Retinal pigment epithelial cell (primary cell): ENCODE data around the gene MRS2.

Experiments used
- DNase-seq: peaks from one replicate; pipeline ENCODE4 v3.0.0-alpha.2; 2010; ENCODE audit warnings: low read depth
- H3K4me3 ChIP-seq: 2 replicates; pipeline ENCODE4 v1.5.1; 2011; ENCODE audit warnings: mild to moderate bottlenecking, low read length, control low read depth, moderate library complexity
- TF ChIP-seq, protein P1 (sequence below): conservative IDR thresholded peaks from 2 replicates; pipeline ENCODE4 v1.5.1; 2011; ENCODE audit warnings: low read depth, low read length, control low read depth, inconsistent platforms

MRS2 gene, protein sequence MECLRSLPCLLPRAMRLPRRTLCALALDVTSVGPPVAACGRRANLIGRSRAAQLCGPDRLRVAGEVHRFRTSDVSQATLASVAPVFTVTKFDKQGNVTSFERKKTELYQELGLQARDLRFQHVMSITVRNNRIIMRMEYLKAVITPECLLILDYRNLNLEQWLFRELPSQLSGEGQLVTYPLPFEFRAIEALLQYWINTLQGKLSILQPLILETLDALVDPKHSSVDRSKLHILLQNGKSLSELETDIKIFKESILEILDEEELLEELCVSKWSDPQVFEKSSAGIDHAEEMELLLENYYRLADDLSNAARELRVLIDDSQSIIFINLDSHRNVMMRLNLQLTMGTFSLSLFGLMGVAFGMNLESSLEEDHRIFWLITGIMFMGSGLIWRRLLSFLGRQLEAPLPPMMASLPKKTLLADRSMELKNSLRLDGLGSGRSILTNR

DNA sequence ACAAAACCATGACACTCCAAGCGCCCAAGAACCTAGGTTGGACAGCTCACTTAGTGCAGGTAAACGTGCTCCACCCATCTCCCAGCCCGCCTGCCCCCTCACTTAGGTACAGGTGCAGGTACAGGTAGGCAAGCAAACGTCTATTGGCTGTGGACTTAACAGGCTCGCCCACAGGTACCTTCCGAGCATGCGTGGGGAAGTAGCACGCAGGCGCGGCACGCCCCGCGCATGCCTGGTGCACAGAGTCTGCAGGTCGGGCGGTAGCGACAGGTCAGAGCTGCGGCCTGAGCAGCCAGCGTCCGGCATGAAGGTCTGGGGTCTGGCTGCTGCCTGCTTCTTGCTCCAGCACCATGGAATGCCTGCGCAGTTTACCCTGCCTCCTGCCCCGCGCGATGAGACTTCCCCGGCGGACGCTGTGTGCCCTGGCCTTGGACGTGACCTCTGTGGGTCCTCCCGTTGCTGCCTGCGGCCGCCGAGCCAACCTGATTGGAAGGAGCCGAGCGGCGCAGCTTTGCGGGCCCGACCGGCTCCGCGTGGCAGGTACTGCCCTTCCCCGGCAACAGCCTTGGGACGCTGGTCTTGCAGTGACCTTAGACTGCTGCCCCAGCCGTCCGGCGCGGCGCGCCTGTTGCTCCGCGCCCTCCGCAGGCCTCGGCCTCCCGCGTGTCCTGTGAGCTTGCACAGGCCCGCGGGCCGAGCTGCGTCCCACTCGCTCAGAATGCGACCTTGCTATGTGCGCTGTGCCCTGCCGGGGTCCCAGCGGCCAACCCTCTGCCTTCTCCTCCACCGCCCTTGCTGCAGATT lies at the start of gene MRS2:
TSS of gene MRS2 (plus strand) at position 240 of the 804 bp plus-strand sequence. CDS start at position 351, 111 bp downstream.
- TF ChIP-seq, protein P1, sequence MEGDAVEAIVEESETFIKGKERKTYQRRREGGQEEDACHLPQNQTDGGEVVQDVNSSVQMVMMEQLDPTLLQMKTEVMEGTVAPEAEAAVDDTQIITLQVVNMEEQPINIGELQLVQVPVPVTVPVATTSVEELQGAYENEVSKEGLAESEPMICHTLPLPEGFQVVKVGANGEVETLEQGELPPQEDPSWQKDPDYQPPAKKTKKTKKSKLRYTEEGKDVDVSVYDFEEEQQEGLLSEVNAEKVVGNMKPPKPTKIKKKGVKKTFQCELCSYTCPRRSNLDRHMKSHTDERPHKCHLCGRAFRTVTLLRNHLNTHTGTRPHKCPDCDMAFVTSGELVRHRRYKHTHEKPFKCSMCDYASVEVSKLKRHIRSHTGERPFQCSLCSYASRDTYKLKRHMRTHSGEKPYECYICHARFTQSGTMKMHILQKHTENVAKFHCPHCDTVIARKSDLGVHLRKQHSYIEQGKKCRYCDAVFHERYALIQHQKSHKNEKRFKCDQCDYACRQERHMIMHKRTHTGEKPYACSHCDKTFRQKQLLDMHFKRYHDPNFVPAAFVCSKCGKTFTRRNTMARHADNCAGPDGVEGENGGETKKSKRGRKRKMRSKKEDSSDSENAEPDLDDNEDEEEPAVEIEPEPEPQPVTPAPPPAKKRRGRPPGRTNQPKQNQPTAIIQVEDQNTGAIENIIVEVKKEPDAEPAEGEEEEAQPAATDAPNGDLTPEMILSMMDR: no peak
- DNase-seq: peak; percentile 42
- peak within 1 kb of the TSS; percentile 95 for H3K4me3 ChIP-seq

DNA sequence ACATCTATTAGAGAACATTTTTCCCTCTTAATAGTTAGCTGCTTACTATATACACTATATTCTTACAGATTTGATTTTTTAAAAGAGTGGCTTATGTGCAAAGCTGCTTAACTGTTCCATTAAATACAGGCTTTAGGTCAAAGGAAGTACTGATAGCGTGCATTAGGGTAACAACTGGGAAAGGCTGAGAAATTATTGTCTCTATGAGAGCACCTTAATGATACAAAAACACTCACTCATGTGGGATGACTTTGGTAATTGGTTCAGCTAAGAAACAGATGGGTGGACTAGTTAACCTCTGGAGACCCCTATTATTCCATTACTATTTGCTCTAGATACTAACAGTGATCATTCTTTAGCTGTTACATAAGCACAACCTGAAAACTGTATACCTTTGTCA lies 48.9 kb upstream of the MRS2 start:
- TF ChIP-seq, protein P1: no peak

DNA sequence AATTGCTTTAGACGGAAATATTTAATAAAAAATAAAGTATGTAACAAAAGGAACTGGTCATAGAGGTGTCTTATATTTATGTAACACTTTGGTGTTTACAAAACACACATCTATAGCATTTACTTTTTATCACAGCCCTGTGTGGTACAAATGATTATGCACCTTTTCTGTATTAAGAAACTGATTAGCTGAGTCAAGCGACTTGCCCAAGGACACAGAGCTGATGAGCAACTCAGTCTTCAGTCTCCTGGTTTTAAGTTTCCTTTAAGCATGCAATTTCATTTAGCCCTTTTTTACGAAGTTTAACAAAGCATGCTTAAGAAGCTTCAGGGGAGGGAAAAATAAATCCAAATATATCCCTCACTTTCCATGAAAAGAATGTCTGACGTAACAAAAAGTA lies 47.3 kb upstream of the MRS2 start:
- no peak for DNase-seq
- TF ChIP-seq, protein P1: no peak
- H3K4me3 ChIP-seq: no peak overlapping the region

More for the DNA sequence above, 48.9 kb upstream of the MRS2 start:
- DNase-seq: no peak
- no peak overlapping the region for H3K4me3 ChIP-seq

DNA sequence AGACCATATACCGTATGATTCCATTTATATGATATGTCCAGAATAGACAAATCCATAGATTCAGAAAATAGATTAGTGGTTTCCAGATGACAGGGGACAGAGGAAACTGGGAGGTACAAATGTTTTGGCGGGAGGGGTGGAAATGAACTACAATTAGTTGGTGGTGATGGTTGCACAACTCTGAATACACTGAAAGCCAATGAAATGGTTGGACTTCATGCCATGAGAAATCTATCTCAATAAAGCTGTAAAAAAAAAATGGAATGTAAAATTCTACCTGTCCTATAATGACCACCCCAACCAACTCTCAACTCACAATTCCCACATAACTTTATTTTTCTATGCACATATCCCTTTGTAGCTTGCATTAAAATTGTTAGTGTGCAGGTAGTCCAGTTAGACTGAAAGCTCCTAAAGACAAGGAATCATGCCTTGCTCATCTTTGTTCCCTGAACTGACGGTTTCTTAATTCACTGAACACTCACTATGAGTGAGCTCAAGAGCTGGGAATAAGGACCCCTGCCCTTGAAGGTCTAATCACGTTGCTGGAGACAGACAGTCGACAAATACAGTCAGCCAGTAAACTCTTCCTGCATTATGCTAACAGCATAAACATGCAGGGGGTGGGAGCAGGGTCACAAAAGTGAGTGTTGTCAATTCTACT lies 46.3 kb upstream of the MRS2 start:
- TF ChIP-seq, protein P1: no peak
- no peak overlapping the region for H3K4me3 ChIP-seq
- no peak for DNase-seq

DNA sequence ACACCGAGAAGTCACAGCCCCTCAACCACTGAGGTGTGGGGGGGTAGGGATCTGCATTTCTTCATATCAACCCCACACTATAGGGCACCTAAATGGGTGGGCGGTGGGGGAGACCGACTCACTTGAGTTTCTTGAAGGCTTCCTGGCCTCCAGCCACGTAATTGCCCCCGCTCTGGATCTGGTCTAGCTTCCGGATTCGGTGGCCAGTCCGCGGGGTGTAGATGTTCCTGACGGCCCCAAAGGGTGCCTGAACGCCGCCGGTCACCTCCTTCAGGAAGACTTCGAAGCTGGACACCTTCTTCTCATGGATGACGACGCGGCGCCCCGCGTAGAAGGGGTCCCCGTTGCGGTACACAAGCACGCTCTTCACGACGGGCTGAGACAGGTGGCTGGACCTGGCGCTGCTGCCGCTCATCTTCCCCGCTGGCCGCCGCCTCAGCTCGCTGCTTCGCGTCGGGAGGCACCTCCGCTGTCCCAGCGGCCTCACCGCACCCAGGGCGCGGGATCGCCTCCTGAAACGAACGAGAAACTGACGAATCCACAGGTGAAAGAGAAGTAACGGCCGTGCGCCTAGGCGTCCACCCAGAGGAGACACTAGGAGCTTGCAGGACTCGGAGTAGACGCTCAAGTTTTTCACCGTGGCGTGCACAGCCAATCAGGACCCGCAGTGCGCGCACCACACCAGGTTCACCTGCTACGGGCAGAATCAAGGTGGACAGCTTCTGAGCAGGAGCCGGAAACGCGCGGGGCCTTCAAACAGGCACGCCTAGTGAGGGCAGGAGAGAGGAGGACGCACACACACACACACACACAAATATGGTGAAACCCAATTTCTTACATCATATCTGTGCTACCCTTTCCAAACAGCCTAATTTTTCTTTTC lies 45.2 kb upstream of the MRS2 start, which contains the start of gene DCDC2:
TSS of gene DCDC2 (minus strand) at position 724 of the 883 bp plus-strand sequence. CDS start at position 415, 309 bp downstream.
- TF ChIP-seq, protein P1: no peak
- peak within 1 kb of the TSS; percentile 62 for H3K4me3 ChIP-seq
- DNase-seq: no peak

DNA sequence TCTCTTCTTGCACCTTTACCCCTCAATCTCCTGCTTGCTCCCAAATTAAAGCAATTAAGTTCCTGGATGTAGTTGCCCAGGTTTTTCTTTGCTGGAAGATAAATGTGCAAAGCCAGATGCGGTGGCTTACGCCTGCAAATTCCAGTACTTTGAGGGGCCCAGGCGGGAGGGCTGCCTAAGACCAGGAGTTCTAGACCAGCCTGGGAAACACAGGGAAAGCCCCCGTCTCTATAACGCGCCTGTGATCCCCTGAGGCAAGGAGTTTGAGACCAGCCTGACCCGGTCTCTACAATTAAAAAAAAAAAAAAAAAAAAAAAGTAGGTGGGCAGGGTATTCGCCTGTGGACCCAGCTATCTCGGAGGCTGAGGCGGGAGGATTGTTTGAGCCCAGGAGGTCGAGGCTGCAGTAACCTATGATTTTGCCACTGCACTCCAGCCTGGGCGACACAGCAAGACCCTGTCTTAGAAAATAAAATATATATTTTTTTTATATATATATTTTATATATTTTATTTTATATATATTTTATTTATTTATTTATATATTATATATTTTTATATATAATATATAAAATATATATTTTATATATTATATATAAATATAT lies 44.4 kb upstream of the MRS2 start:
- peak overlapping the region; percentile 62 for H3K4me3 ChIP-seq
- DNase-seq: no peak
- TF ChIP-seq, protein P1: no peak
